Mesothelial cell of epicardium (in vitro differentiated cells): Measurements from ENCODE around the gene NLGN1. TPM values are rescaled to one million over a fixed set of nuclear protein-coding genes. Genes with fewer than 3 reads are reported as not detected.

ENCODE experiments used
- DNase-seq, 2 experiments: peaks; one replicate each; pipeline ENCODE4 v3.0.0; 2021; ENCODE audit warnings: low spot score in 2 of 2; ENCODE audit not compliant: unreplicated experiment in 2 of 2
- H3K27ac Mint-ChIP-seq: 2 replicates; pipeline ENCODE4 v1.8.0; 2021; ENCODE audit warnings: mixed read lengths
- H3K27me3 Mint-ChIP-seq: 2 replicates; pipeline ENCODE4 v1.8.0; 2021; ENCODE audit warnings: low read depth, mixed read lengths
- H3K36me3 Mint-ChIP-seq: 2 replicates; pipeline ENCODE4 v1.8.0; 2021; ENCODE audit warnings: mixed read lengths
- H3K4me1 Mint-ChIP-seq: 2 replicates; pipeline ENCODE4 v1.8.0; 2021; ENCODE audit warnings: mixed read lengths
- H3K4me3 Mint-ChIP-seq: 2 replicates; pipeline ENCODE4 v1.8.0; 2021; ENCODE audit warnings: mild to moderate bottlenecking, moderate library complexity, mixed read lengths
- H3K9me3 Mint-ChIP-seq: 2 replicates; pipeline ENCODE4 v1.8.0; 2021; ENCODE audit warnings: mixed read lengths
- total RNA-seq: library from RNA; stranded (reverse); gene quantifications from 3 replicates; pipeline ENCODE4 v1.2.1, GENCODE V29; 2021
- TF ChIP-seq, protein P1 (sequence below): fragments of 200-600 bp; sonication (generic); IDR thresholded peaks from one replicate; pipeline ENCODE4 v1.5.0; 2021; ENCODE audit warnings: antibody characterized with exemption; ENCODE audit not compliant: unreplicated experiment

NLGN1 gene
- total RNA-seq, 1 donor from 2014 or later: 4.2 TPM

DNA sequence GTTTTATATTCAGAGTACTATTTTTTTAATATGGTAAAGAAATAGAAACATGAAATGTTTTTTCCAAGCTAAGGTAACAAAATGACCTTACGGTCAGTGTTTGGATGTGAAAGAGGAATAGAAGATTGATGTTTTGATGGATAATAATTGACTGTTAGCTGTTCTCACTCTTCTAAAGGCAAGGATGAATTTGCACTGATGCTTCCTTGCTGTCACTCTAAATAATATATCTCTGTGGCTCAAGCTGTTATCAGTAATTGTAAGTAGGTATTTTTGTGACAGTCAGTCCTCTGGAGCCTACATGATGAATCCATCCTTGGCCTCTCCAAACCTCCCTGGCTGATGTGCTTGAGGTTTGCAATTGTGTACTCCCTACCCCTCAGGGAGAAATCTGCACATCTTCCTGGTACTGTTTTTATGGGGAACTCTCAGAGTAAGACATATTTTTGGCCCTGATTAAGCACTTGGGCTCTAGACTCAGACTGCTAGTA, 283.7 kb downstream of the NLGN1 start:
- Mint-ChIP-seq H3K27me3 (no peaks in the 10 kb centered on the region), H3K27ac (no peak overlapping the region), H3K4me3 (no peak overlapping the region), H3K9me3 (no peaks in the 10 kb centered on the region), H3K36me3 (no peaks in the 10 kb centered on the region), H3K4me1 (no peaks in the 10 kb centered on the region)
- TF ChIP-seq, protein P1, sequence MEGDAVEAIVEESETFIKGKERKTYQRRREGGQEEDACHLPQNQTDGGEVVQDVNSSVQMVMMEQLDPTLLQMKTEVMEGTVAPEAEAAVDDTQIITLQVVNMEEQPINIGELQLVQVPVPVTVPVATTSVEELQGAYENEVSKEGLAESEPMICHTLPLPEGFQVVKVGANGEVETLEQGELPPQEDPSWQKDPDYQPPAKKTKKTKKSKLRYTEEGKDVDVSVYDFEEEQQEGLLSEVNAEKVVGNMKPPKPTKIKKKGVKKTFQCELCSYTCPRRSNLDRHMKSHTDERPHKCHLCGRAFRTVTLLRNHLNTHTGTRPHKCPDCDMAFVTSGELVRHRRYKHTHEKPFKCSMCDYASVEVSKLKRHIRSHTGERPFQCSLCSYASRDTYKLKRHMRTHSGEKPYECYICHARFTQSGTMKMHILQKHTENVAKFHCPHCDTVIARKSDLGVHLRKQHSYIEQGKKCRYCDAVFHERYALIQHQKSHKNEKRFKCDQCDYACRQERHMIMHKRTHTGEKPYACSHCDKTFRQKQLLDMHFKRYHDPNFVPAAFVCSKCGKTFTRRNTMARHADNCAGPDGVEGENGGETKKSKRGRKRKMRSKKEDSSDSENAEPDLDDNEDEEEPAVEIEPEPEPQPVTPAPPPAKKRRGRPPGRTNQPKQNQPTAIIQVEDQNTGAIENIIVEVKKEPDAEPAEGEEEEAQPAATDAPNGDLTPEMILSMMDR: no peak
- DNase-seq: no peak

DNA sequence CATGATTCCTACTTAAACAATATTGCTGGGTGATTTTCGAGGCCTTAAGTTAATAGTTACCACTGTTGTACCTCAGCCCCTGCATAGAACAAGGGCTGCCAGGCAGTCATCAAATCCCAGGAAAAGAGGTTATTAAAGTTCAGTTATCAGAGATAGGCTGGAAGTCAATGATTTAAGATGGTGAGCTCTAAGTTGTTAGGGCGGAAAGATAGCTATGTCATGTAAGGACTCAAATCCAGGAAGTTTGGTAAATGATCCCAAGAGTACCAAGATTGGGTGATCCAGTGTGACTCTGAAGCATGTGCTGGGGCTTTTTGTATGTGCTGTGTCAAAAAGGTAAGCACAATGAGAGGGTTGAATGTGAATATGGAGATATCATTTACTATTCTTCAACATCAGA, 287.9 kb downstream of the NLGN1 start:
- no peaks in the 10 kb centered on the region for H3K9me3 Mint-ChIP-seq
- no peaks in the 10 kb centered on the region for H3K36me3 Mint-ChIP-seq
- no peak for DNase-seq
- peaks cover under 1% of the 10 kb centered on the region for H3K4me1 Mint-ChIP-seq
- H3K4me3 Mint-ChIP-seq: no peak overlapping the region
- TF ChIP-seq, protein P1: no peak
- H3K27me3 Mint-ChIP-seq: no peaks in the 10 kb centered on the region
- no peak overlapping the region for H3K27ac Mint-ChIP-seq

DNA sequence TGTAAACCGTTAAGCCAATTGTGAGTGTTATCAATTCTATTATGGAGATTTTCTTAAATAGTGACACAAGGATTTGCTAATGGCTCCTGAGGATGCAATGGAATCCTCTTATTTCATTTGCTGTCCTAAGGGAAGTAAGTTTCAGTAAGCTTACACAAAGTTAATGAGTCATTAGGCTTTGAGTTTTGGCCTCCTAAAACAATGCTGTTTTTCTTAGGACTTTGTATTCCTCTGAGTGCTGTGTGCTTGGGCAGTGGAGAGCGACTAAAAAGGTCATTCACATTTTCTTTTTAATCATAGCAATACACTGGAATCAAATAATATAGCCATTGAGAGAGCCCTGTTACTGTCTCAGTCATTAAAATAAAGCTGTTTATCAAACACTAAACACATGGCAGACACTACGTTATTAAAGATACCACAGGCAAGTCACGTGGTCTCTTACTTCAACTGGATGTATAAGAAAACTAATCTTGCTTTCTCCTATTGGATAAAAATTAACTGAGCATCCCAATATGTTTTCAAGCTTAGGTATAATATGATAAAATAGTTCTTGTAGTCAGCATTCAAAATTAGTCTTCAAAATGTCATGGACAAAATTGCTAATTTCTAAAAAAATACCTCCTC, 290.8 kb downstream of the NLGN1 start:
- no peak overlapping the region for H3K4me3 Mint-ChIP-seq
- H3K4me1 Mint-ChIP-seq: peaks cover 4% of the 10 kb centered on the region
- H3K27me3 Mint-ChIP-seq: no peaks in the 10 kb centered on the region
- DNase-seq: no peak
- TF ChIP-seq, protein P1: no peak
- H3K36me3 Mint-ChIP-seq: no peaks in the 10 kb centered on the region
- H3K27ac Mint-ChIP-seq: no peak overlapping the region
- H3K9me3 Mint-ChIP-seq: peaks cover 4% of the 10 kb centered on the region

DNA sequence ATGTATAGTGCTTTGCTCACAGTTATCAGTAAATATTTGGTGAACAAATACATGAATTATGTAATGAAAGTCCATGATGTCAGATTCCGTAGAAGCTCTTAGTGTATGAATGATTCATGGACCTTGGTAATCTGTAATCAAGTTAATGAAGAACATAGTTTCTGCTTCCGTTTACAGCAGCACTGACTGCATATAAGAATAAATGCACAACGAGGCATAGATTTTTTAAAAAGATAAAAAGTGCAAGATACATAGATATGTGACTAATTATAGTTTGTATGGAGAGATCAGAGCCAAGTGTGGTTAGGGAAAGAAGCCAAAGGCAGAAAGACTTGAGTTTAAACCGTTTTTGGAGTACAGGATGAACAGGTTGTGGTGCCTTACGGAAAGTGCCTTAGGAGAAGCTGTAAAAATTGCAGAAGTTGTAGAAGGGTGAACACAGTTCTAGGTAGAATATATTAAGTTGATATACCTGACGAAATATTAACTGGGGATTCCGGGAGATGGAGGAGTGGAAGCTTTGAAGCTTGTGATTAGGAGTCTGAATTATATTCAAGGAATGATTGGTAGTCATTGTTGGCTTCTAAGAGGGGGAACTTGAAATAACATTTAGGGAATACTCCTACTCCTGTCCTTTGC, 293.1 kb downstream of the NLGN1 start:
- Mint-ChIP-seq H3K36me3 (no peaks in the 10 kb centered on the region), H3K27me3 (no peaks in the 10 kb centered on the region), H3K9me3 (peaks cover 4% of the 10 kb centered on the region), H3K4me3 (no peak overlapping the region), H3K27ac (no peak overlapping the region), H3K4me1 (peaks cover 4% of the 10 kb centered on the region)
- DNase-seq: no peak
- TF ChIP-seq, protein P1: no peak

DNA sequence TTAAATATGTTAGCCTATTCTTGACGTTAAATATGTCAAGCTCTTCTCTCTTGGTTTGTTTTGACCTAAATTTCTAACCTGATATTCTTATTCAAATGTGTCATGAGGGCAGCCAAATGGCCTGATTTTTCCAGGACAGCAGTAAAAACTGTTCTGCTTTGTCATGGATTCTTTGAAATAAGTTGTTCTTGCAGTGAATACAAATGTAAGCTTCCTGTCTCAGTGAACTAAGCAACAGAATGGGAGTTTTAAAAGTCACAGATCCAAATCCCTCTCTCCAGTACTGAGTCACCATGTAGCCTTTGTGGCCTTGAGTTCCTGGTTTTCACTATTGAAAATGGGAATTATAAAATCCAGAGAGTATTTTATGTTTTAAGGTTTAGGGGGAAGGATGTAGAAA, 301.8 kb downstream of the NLGN1 start:
- no peak overlapping the region for H3K4me3 Mint-ChIP-seq
- DNase-seq: no peak
- TF ChIP-seq, protein P1: no peak
- H3K36me3 Mint-ChIP-seq: no peaks in the 10 kb centered on the region
- H3K9me3 Mint-ChIP-seq: peaks cover 3% of the 10 kb centered on the region
- H3K4me1 Mint-ChIP-seq: no peaks in the 10 kb centered on the region
- H3K27ac Mint-ChIP-seq: no peak overlapping the region
- no peaks in the 10 kb centered on the region for H3K27me3 Mint-ChIP-seq
